EL (cell line): ENCODE measurements around the gene FOXQ1.
"Not testable (repeated sequence)": the region's sequence is repeated elsewhere in the genome, so short reads cannot be mapped to it uniquely, and the experiment has no call there.

Experiments used
- DNase-seq: peaks from one replicate; pipeline ENCODE4 v3.0.0-alpha.2; 2016

The FOXQ1 gene

GRCh38 chr6:1324936-1325335 is 13.0 kb downstream of the FOXQ1 start:
- DNase-seq: peak; percentile 67

GRCh38 chr6:1325461-1326309 is 13.8 kb downstream of the FOXQ1 start:
- peak; percentile 98 for DNase-seq

- no peak for DNase-seq
Observed at GRCh38 chr6:1326535-1327121, 14.7 kb downstream of the FOXQ1 start.

- DNase-seq: peak; percentile 29
Observed at GRCh38 chr6:1327630-1328029, 15.7 kb downstream of the FOXQ1 start.

GRCh38 chr6:1328129-1328800 is 16.4 kb downstream of the FOXQ1 start:
- DNase-seq: no peak

- no peak for DNase-seq
Observed at GRCh38 chr6:1329708-1330107, 17.8 kb downstream of the FOXQ1 start.

GRCh38 chr6:1334684-1335083 is 22.8 kb downstream of the FOXQ1 start:
- no peak for DNase-seq

- DNase-seq: peak; percentile 89
Observed at GRCh38 chr6:1335367-1336037, 23.6 kb downstream of the FOXQ1 start.

- DNase-seq: no peak
Observed at GRCh38 chr6:1336246-1336843, 24.4 kb downstream of the FOXQ1 start.

- peak; percentile 45 for DNase-seq
Observed at GRCh38 chr6:1337791-1338190, 25.9 kb downstream of the FOXQ1 start.

GRCh38 chr6:1346101-1346500 is 34.2 kb downstream of the FOXQ1 start:
- DNase-seq: no peak

GRCh38 chr6:1346558-1347091 is 34.7 kb downstream of the FOXQ1 start:
- peak; percentile 25 for DNase-seq

GRCh38 chr6:1347161-1347560 is 35.3 kb downstream of the FOXQ1 start:
- DNase-seq: no peak

GRCh38 chr6:1348675-1349074 is 36.8 kb downstream of the FOXQ1 start:
- DNase-seq: no peak

- DNase-seq: no peak
Observed at GRCh38 chr6:1349655-1350054, 37.8 kb downstream of the FOXQ1 start.

- DNase-seq: no peak
Observed at GRCh38 chr6:1351381-1352008, 39.6 kb downstream of the FOXQ1 start.

- not testable (repeated sequence) for DNase-seq
Observed at GRCh38 chr6:1355068-1355467, 43.2 kb downstream of the FOXQ1 start.

GRCh38 chr6:1361717-1362116 is 49.8 kb downstream of the FOXQ1 start:
- DNase-seq: not testable (repeated sequence)

GRCh38 chr6:1362643-1363042 is 50.7 kb downstream of the FOXQ1 start:
- no peak for DNase-seq

- DNase-seq: no peak
Observed at GRCh38 chr6:1363298-1363697, 51.4 kb downstream of the FOXQ1 start.

- peak; percentile 70 for DNase-seq
Observed at GRCh38 chr6:1363729-1364572, 52.1 kb downstream of the FOXQ1 start.
